SK-N-MC (cell line): ENCODE data around the gene CAPRIN1.

ENCODE experiments used
- DNase-seq: peaks from one replicate; pipeline ENCODE4 v3.0.0-alpha.2; 2011; ENCODE audit warnings: low read depth, low spot score
- H3K27ac ChIP-seq: fragments of 200-600 bp; sonication (generic); 2 replicates; pipeline ENCODE4 v1.5.1; 2016; ENCODE audit warnings: mixed run types
- H3K36me3 ChIP-seq: fragments of 200-600 bp; sonication (generic); 2 replicates; pipeline ENCODE4 v1.6.1; 2017; ENCODE audit warnings: antibody characterized with exemption, low read length, mixed read lengths; ENCODE audit not compliant: insufficient read depth
- H3K4me3 ChIP-seq: fragments of 200-600 bp; sonication (generic); 2 replicates; pipeline ENCODE4 v1.5.1; 2016
- H3K9ac ChIP-seq: fragments of 200-600 bp; sonication (generic); 2 replicates; pipeline ENCODE4 v1.8.0; 2017; ENCODE audit warnings: mixed run types, mixed read lengths; ENCODE audit not compliant: insufficient read length
- H3K9me3 ChIP-seq: fragments of 200-600 bp; sonication (generic); 2 replicates; pipeline ENCODE4 v1.6.1; 2017; ENCODE audit warnings: low read depth, mild to moderate bottlenecking, antibody characterized with exemption, low read length, moderate library complexity, mixed read lengths
- EZH2 ChIP-seq: fragments of 200-600 bp; sonication (generic); IDR thresholded peaks from one replicate; pipeline ENCODE4 v1.6.1; 2017; ENCODE audit warnings: antibody characterized with exemption
- FOXP2 ChIP-seq: optimal IDR thresholded peaks from 2 replicates; pipeline ENCODE3; 2011; ENCODE audit warnings: mild to moderate bottlenecking, moderate library complexity; ENCODE audit not compliant: insufficient read depth; ENCODE audit errors: extremely low read length, control extremely low read depth
- POLR2AphosphoS5 ChIP-seq: IDR thresholded peaks from 2 replicates; pipeline ENCODE4 v1.6.1; 2012; ENCODE audit warnings: mild to moderate bottlenecking, low read depth, low read length, borderline replicate concordance

Gene CAPRIN1

DNA sequence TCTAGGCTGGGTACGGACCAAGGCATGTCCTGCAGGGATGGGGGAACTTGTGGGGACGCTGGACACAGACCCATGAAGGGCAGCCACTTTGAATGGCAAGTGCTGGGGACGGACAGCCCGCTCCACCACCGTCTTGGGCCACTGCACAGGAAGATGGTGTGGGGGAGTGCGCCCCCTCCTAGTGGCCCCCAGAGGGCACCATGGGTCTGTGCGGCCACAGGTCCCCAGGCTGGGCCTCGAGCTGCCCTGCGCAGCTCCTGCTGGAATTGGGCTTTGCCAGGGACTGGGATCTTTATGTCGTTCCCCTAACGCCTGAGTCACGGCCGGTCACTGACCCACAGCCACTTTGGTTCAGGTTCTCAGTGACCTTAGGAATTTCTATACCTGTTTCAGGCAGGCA lies 98.3 kb downstream of the CAPRIN1 start:
- Histone ChIP-seq H3K36me3 (peaks cover 87% of the 10 kb centered on the region), H3K9ac (no peak overlapping the region), H3K9me3 (no peaks in the 10 kb centered on the region), H3K4me3 (no peak overlapping the region), H3K27ac (no peak overlapping the region)
- TF ChIP-seq EZH2: no peak
- no peak for TF ChIP-seq POLR2AphosphoS5
- no peak for TF ChIP-seq FOXP2
- DNase-seq: no peak

DNA sequence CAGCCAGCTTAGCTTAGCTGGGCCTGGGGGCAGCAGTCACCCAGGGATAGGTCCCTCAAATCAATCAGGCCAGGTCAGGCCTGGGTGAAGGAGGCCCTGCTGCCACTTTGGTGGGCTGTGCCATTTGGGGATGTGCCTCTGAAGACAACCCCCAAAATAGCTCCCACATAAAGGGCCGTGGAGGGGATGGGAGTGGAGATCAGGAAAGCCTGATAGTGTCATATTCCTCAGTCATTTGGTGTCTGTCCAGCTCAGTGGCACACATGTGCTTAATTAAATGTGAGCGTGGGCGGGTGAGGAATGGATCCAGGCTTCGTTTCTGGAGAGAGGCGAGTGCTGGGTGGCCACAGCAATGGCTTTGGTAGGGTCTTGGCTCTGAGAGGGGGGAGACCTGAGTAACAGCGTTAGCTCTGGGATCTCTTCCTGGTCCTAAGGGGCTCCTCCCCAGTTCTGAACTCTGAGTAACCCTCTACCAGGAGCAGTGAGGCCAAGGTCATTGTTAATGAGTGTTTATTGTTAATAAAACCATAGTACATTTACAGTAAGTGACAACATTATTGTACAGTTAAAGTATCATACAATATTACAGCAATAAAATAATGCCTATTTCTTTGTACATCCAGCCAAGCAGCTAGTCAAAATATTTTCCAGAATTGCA lies 99.1 kb downstream of the CAPRIN1 start:
- Histone ChIP-seq H3K9ac (no peak overlapping the region), H3K27ac (peak overlapping the region; percentile 59; the same call in 1 of the 2 replicates), H3K4me3 (no peak overlapping the region), H3K36me3 (peaks cover 78% of the 10 kb centered on the region), H3K9me3 (no peaks in the 10 kb centered on the region)
- DNase-seq: no peak
- TF ChIP-seq FOXP2 (no peak), POLR2AphosphoS5 (no peak), EZH2 (no peak)
